Esophagus (tissue), 2 donors: ENCODE data around the gene KIRREL3. TPM values are rescaled to one million over a fixed set of nuclear protein-coding genes. Genes with fewer than 3 reads are reported as not detected.
"Not testable (repeated sequence)": the region's sequence is repeated elsewhere in the genome, so short reads cannot be mapped to it uniquely, and the experiment has no call there.

Source experiments
- H3K27ac ChIP-seq, 2 donors: one replicate each; pipeline ENCODE4 v1.5.1; 2013; ENCODE audit warnings: low read depth in 2 of 2, mild to moderate bottlenecking in 2 of 2, inconsistent platforms in 1 of 2, low read length in 1 of 2, moderate library complexity in 1 of 2
- H3K27me3 ChIP-seq, 2 donors: one replicate each; pipeline ENCODE4 v1.6.1; 2013; ENCODE audit warnings: low read length in 2 of 2, control low read depth in 1 of 2, mild to moderate bottlenecking in 1 of 2; ENCODE audit not compliant: insufficient read depth in 2 of 2, control insufficient read depth in 1 of 2
- H3K36me3 ChIP-seq, 2 donors: one replicate each; pipeline ENCODE4 v1.6.1; 2013; ENCODE audit warnings: low read length in 1 of 2; ENCODE audit not compliant: control insufficient read depth in 2 of 2, insufficient read depth in 2 of 2
- H3K4me1 ChIP-seq, 2 donors: one replicate each; pipeline ENCODE4 v1.6.1; 2013; ENCODE audit warnings: low read length in 1 of 2; ENCODE audit not compliant: control insufficient read depth in 2 of 2, insufficient read depth in 2 of 2
- H3K4me3 ChIP-seq, 2 donors: one replicate each; pipeline ENCODE4 v1.5.1; 2013; ENCODE audit warnings: low read length in 2 of 2, mild to moderate bottlenecking in 2 of 2, low read depth in 1 of 2, moderate library complexity in 1 of 2
- H3K9me3 ChIP-seq, 2 donors: one replicate each; pipeline ENCODE4 v1.6.1; 2013; ENCODE audit warnings: mild to moderate bottlenecking in 2 of 2, low read depth in 1 of 2, low read length in 1 of 2, moderate library complexity in 1 of 2; ENCODE audit not compliant: control insufficient read depth in 2 of 2, insufficient read depth in 1 of 2
- WGBS, 2 donors: extraction: QIAGEN DNeasy Blood & Tissue Kit; methylation state at CpG; one replicate each; pipeline ENCODE4 v1.1.7; 2013; 5-methylcytosine and 5-hydroxymethylcytosine counted together
- polyA plus RNA-seq, 2 donors: library from polyadenylated mRNA; stranded (reverse); fragments of 200-250 nt; gene quantifications; one replicate each; pipeline ENCODE4 v1.2.3, GENCODE V29; 2013
- donor health status: healthy with polysubstance abuse.
- donor health status: Bipolar disorder and iron deficiency.

Gene KIRREL3
- polyA plus RNA-seq, 2 donors: 0.05 to 0.12 TPM

DNA sequence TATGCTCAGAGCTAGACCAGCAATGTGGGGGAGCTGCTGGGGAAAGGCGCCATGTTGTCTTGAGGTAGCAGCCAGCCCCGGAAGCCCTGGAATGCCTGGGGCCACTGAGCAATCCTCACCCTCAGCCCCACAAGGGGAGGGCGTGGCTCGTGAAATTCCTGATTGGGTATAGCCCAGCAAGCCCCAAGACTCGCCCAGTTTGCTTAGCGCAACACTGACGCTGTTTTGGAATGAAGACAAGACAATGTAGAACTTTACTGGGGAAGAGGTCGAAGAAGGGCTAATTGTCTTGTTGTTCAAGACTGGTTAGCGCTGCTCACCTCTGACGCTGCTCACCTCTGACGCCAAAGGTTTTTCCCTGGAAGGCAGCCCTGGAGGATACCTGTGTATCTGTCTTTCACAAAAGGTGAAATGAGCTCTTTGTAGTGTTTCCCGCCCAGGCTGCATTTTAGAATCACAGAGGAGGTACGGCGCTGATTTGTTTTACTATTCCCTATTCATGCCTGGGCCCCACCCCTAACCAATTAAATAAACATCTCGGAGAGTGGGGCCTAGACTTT lies 597.5 kb downstream of the KIRREL3 start:
- Histone ChIP-seq H3K27me3 (no peaks in the 10 kb centered on the region), H3K9me3 (no peaks in the 10 kb centered on the region), H3K4me3 (no peak overlapping the region), H3K4me1 (peaks cover 0 to 25% of the 10 kb centered on the region in 2 donors), H3K36me3 (peaks cover 0 to 7% of the 10 kb centered on the region in 2 donors), H3K27ac (peak overlapping the region; percentile 6 to 78)
- WGBS, 2 donors: 51 to 65% methylated on average over 15 of the region's 15 CpGs

DNA sequence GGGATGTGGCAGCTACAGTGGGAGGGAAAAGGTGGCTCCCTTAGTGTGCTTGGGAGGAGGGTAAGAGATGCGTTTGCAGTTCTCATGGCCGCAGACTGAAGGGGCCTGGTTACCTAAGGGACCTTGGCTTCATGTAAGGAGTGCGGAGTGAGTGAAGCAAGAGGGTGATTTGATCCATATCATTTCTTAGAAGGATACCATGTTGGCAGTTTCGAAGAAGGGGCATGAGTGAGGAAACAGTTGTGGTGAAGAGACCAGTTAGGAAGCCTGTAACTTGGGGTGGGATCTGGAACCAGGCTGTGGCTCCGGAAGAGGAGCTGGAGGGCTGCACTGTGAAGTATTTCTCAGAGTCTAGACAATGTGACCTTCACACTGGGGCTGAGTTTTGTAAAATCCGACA lies 600.1 kb downstream of the KIRREL3 start:
- H3K27me3 ChIP-seq: no peaks in the 10 kb centered on the region
- 92 to 94% methylated on average over 6 of the region's 6 CpGs for WGBS, 2 donors
- peaks cover 0 to 15% of the 10 kb centered on the region in 2 donors for H3K4me1 ChIP-seq

DNA sequence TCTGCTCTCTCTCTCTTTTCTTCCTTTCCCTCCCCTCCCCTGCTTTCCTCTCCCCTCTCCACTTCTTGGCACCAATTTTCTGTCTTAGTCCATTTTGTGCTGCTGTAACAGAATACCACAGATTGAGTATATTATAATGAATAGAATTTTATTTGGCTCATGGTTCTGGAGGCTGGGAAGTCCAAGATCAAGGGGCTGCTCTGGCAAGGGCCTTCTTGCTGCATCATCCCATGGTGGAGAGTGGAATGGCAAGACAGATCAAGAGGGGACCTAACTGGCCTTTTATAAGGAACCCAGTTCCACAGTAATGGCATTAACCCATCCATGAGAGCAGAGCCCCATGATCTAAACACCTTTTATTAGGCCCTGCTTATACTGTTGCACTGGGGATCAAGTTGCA lies 600.6 kb downstream of the KIRREL3 start:
- no peaks in the 10 kb centered on the region for H3K27me3 ChIP-seq
- H3K27ac ChIP-seq: no peak overlapping the region
- H3K4me3 ChIP-seq: no peak overlapping the region
- H3K4me1 ChIP-seq: peaks cover 0 to 11% of the 10 kb centered on the region in 2 donors
- H3K9me3 ChIP-seq: no peaks in the 10 kb centered on the region
- no peaks in the 10 kb centered on the region for H3K36me3 ChIP-seq

More for the DNA sequence above, 600.1 kb downstream of the KIRREL3 start:
- Histone ChIP-seq H3K9me3 (no peaks in the 10 kb centered on the region), H3K4me3 (no peak overlapping the region), H3K27ac (no peak overlapping the region), H3K36me3 (no peaks in the 10 kb centered on the region)

DNA sequence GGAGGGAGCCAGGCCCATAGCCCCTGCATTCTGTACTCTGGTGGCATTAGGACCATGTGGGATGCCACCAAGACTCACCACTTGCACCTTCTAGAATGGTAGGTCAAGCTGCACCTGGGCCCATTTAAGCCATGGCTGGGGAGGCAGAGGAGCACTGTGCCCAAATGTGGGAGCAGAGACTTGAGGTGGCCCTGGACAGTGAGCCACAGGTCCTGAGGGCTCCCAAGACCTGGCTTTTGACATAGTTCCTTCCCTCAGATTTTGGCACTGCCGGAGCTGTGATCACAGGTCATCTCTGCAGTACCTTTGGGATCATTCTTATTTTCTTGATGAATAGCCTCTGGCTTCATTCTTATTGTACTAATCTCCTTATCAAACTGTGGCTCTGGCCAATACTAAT lies 601.8 kb downstream of the KIRREL3 start:
- 95 to 100% methylated on average over 1 of the region's 1 CpG for WGBS, 2 donors

DNA sequence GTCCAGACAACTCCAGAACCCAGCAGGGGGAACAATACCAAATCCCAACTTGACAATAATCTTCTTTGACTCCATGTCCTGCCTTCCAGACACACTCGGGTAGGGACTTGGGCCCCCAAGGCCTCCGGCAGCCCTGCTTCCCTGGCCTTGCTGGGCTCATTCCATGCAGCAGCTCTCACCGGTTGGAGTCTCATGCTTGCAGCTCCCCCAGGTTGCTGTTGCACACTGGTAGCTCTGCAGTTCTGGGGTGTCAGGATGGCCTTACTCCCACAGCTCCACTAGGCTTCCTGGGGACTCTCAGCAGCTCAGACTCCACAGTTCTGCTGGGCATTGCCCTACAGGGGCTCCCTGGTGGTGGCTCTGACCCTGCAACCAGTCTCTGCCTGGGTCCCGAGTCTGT lies 602.3 kb downstream of the KIRREL3 start:
- Histone ChIP-seq H3K36me3 (no peaks in the 10 kb centered on the region), H3K4me1 (peaks cover 0 to 8% of the 10 kb centered on the region in 2 donors), H3K27me3 (no peaks in the 10 kb centered on the region), H3K9me3 (no peaks in the 10 kb centered on the region), H3K4me3 (no peak overlapping the region), H3K27ac (no peak overlapping the region)
- WGBS, 2 donors: 93 to 98% methylated on average over 4 of the region's 4 CpGs

More for the DNA sequence above, 601.8 kb downstream of the KIRREL3 start:
- Histone ChIP-seq H3K27me3 (no peaks in the 10 kb centered on the region), H3K4me1 (peaks cover 0 to 11% of the 10 kb centered on the region in 2 donors), H3K36me3 (no peaks in the 10 kb centered on the region), H3K9me3 (no peaks in the 10 kb centered on the region), H3K27ac (no peak overlapping the region), H3K4me3 (no peak overlapping the region)

DNA sequence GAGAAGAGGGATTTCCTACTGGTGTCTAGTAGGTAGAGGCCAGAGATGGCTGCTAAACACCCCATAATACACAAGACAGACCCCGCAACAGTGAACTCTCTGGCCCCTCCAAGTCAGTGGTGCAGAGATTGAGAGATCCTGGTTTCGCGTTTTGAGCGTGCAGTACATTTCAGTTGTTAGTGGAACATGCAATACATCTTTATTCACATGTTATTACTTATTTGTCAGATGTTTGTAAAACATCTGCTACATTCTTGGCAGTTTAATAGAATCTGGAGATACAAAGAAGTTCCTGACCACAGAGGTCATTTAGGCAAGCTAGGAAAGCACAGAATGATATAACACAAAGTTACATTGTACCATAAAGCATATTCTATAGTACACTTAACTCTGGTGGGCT lies 603.6 kb downstream of the KIRREL3 start:
- 84 to 86% methylated on average over 4 of the region's 4 CpGs for WGBS, 2 donors
- peaks cover 0 to 13% of the 10 kb centered on the region in 2 donors for H3K4me1 ChIP-seq
- no peaks in the 10 kb centered on the region for H3K9me3 ChIP-seq
- H3K27me3 ChIP-seq: no peaks in the 10 kb centered on the region
- no peak overlapping the region for H3K27ac ChIP-seq
- no peak overlapping the region for H3K4me3 ChIP-seq
- H3K36me3 ChIP-seq: no peaks in the 10 kb centered on the region

DNA sequence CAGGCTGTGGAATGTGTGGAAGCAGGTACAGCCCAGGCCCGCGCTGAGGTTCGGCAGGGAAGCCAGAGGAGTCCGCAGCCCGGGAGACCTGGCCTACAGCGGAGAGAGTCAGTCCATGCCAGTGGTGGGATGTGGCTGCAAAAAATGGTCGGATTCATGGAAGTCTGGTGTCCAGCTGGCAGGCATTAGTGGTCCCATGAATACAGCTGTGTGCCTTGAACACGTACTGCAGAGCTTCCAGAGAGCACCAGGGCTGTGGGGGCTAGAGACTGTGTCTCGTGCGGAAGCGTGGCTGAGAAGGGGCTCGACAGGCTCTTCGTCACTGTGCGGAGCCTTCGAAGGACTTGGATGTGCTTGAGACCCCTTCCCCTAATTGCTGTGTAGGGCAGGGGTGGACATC lies 604.3 kb downstream of the KIRREL3 start:
- H3K4me3 ChIP-seq, H3K36me3 ChIP-seq, H3K9me3 ChIP-seq, H3K27me3 ChIP-seq, H3K27ac ChIP-seq: not testable (repeated sequence)
- WGBS, 2 donors: 83 to 90% methylated on average over 15 of the region's 15 CpGs
- peaks cover 0 to 16% of the 10 kb centered on the region in 2 donors for H3K4me1 ChIP-seq

DNA sequence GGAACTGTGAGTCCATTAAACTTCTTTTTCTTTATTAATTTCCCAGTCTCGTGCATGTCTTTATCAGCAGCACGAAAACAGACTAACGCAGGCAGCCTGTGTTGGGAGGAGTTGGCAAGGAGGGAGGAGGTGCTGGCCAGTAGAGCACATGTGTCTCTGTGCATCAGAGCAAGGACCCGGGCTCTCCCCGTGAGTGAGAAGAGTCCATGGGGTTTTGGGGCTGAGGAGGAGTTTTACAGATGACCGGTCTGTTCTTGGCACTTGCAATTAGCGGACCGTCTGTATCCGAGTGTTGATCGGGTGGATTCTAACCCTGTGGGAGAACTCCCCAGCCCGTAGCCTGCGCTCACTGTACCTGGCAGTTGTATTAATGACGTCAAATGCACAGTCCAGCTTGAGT lies 604.8 kb downstream of the KIRREL3 start:
- not testable (repeated sequence) for H3K4me3 ChIP-seq, H3K27me3 ChIP-seq, H3K36me3 ChIP-seq, H3K9me3 ChIP-seq, H3K27ac ChIP-seq
- peaks cover 0 to 16% of the 10 kb centered on the region in 2 donors for H3K4me1 ChIP-seq
- WGBS, 2 donors: 82 to 89% methylated on average over 9 to 10 of the region's 13 CpGs

DNA sequence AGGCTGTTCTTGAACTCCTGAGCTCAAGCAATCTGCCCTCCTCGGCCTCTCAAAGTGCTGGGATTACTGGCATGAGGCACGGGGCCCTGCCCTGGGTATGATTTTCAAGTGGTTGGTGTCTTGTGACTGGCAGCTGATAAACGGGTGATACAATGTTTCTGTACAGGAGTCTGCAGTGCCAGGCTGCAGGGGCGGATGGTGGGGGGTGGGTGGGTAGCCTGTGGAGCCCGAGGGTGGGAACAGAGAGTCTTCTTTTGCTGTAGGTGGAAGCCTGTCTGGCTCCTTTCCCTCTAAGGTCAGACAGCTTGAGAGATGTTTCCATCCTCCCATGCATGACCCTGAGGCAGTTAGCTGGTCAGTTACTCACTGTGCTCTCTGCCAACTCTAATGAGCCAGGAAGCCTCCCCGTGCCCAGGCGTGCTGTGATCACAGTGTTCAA lies 605.9 kb downstream of the KIRREL3 start:
- not testable (repeated sequence) for H3K36me3 ChIP-seq, H3K9me3 ChIP-seq, H3K27me3 ChIP-seq, H3K4me3 ChIP-seq, H3K27ac ChIP-seq
- H3K4me1 ChIP-seq: peaks cover 0 to 16% of the 10 kb centered on the region in 2 donors
- WGBS, 2 donors: 45 to 49% methylated on average over 5 to 7 of the region's 7 CpGs

DNA sequence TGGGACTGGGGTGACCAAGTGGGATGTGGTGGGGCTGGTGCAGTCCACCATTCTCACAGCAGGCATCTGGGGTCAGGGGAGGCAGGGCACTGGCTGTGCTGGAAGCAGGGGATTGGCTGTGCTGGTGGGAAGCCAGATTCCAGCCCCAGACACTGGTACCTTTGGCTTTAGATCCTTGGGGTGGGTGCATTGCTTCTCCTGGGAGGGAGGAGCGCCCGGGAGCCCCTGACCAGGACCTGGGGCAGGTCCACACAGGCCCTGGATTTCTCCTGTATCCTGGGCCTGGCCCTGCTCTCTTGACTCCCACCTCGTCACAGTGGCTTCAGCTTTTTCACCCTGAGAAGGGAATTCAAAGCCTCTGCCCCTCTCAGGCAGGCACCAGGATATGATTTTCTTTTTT lies 606.5 kb downstream of the KIRREL3 start:
- WGBS, 2 donors: 68 to 72% methylated on average over 3 of the region's 3 CpGs
- Histone ChIP-seq H3K36me3 (no peaks in the 10 kb centered on the region), H3K27me3 (no peaks in the 10 kb centered on the region), H3K4me3 (no peak overlapping the region), H3K27ac (no peak overlapping the region), H3K9me3 (no peaks in the 10 kb centered on the region), H3K4me1 (peaks cover 0 to 16% of the 10 kb centered on the region in 2 donors)
